Gastrocnemius medialis (tissue), 4 donors: ENCODE data around the gene COBL. TPM values are rescaled to one million over a fixed set of nuclear protein-coding genes. Genes with fewer than 3 reads are reported as not detected.
A peak's percentile ranks its signal among the peaks of the same experiment; 100 is the strongest.

ENCODE experiments used
- ATAC-seq, 2 donors: fragments of 150-250 bp; one replicate each; pipeline ENCODE4 v1.9.1; 2016
- DNase-seq, 2 donors: peaks; one replicate each; pipeline ENCODE4 v3.0.0-alpha.2; 2019
- H3K27ac ChIP-seq, 4 donors: fragments of 200-600 bp; sonication (generic); 1 replicate in 1 of 4; 2 replicates in 3 of 4; pipeline ENCODE4 v1.5.1; 2016 to 2018; ENCODE audit warnings: mild to moderate bottlenecking in 2 of 4, moderate library complexity in 1 of 4
- H3K27me3 ChIP-seq, 3 donors: fragments of 200-600 bp; sonication (generic) in 2 of 3; 1 replicate in 1 of 3; 2 replicates in 2 of 3; pipeline versions ENCODE4 v1.5.1 to v1.6.0; 2016 to 2019; ENCODE audit warnings: mild to moderate bottlenecking in 1 of 3, moderate library complexity in 1 of 3
- H3K36me3 ChIP-seq, 2 donors: fragments of 200-600 bp; sonication (generic) in 1 of 2; one replicate each; pipeline ENCODE4 v1.5.1; 2017 to 2018
- H3K4me1 ChIP-seq, 2 donors: fragments of 200-600 bp; sonication (generic) in 1 of 2; one replicate each; pipeline ENCODE4 v1.5.1; 2016 to 2017; ENCODE audit warnings: mild to moderate bottlenecking in 2 of 2
- H3K4me3 ChIP-seq, 4 donors: fragments of 200-600 bp; sonication (generic) in 3 of 4; 1 replicate in 1 of 4; 2 replicates in 3 of 4; pipeline ENCODE4 v1.5.1; 2016 to 2019; ENCODE audit warnings: mild to moderate bottlenecking in 2 of 4
- H3K9me3 ChIP-seq, 3 donors: fragments of 200-600 bp; sonication (generic) in 2 of 3; 1 replicate in 1 of 3; 2 replicates in 2 of 3; pipeline ENCODE4 v1.5.1; 2016 to 2019
- CTCF ChIP-seq, 5 experiments: fragments of 450-650 bp in 3 of 5; fragments of 200-600 bp in 2 of 5; sonication (generic) in 2 of 5; IDR thresholded peaks in 4 of 5; conservative IDR thresholded peaks in 1 of 5; 1 replicate in 4 of 5; 2 replicates in 1 of 5; pipeline ENCODE4 v1.5.1; 2016 to 2019; ENCODE audit warnings: antibody characterized with exemption in 5 of 5, mild to moderate bottlenecking in 3 of 5, moderate library complexity in 3 of 5
- POLR2A ChIP-seq, 2 donors: fragments of 450-650 bp; IDR thresholded peaks; one replicate each; pipeline ENCODE4 v1.6.1; 2017; ENCODE audit warnings: antibody characterized with exemption in 2 of 2, mild to moderate bottlenecking in 2 of 2, moderate library complexity in 2 of 2
- in situ Hi-C, 4 donors: fragments of 200-750 bp; cut with MboI; loops; one replicate each; pipeline versions ENCODE4 v1.15.0 to v1.8.0; 2017; ENCODE audit warnings: low sequenced_read_pairs in 4 of 4
- intact Hi-C: fragments of 100-400 bp; cut with DNase I; formaldehyde crosslinking; loops from one replicate; pipeline ENCODE4 v1.15.1; 2023; ENCODE audit warnings: low total_unique reads
- total RNA-seq, 4 donors: library from RNA; depleted of rRNA; stranded (reverse); fragments of >200 nt; gene quantifications; one replicate each; pipeline versions ENCODE4 v1.1.0 to v1.2.3, GENCODE V29; 2016

Gene COBL
- total RNA-seq, 4 donors from 2014 or later = 82.1 to 170 (median 124) TPM

GRCh38 chr7:51269911-51270310 is 46.7 kb downstream of the COBL start:
- H3K27ac ChIP-seq = peak overlapping the region in 2 of 4 donors; percentile 0 to 3
- no peaks in the 10 kb centered on the region for H3K9me3 ChIP-seq
- H3K27me3 ChIP-seq = no peaks in the 10 kb centered on the region
- DNase-seq (no peak), ATAC-seq (no peak)
- H3K36me3 ChIP-seq = no peaks in the 10 kb centered on the region
- no peak for TF ChIP-seq CTCF (IDR thresholded peaks at IDR 0.05 in 4 of 5, conservative IDR thresholded peaks at IDR 0.05 in 1 of 5)
- no peak for TF ChIP-seq POLR2A (IDR thresholded peaks at IDR 0.05)
- in situ Hi-C loops = no loop called here
- peaks cover 20 to 28% of the 10 kb centered on the region in 2 donors for H3K4me1 ChIP-seq
- no peak overlapping the region for H3K4me3 ChIP-seq
- intact Hi-C loops = no loop called here

DNA sequence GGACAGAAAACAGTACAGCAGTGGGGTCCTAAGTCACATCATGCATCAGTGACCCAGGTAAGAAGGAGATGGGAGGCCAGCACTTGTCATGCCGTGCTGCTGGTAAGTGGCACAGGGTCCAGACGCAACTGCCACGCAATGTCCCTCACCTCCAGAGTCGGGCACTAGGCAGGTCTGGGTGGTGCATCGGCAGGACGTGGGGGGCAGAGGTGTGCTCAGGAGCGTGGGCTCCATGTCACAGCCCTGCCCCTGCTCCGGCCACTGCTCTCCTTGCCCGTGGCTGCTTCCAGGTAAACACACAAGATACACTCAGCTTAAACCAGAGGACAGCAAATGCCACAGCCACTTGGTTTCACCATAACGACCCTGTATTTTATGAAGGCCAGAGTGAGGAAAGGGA is 47.3 kb downstream of the COBL start:
- intact Hi-C loops = no loop called here
- ATAC-seq (no peak), DNase-seq (no peak)
- Histone ChIP-seq H3K27ac (peak overlapping the region in 1 of 4 donors; percentile 3), H3K36me3 (no peaks in the 10 kb centered on the region), H3K27me3 (no peaks in the 10 kb centered on the region), H3K9me3 (no peaks in the 10 kb centered on the region), H3K4me3 (no peak overlapping the region), H3K4me1 (peaks cover 26% of the 10 kb centered on the region in 2 donors)
- TF ChIP-seq POLR2A (IDR thresholded peaks at IDR 0.05) = no peak
- TF ChIP-seq CTCF (IDR thresholded peaks at IDR 0.05 in 4 of 5, conservative IDR thresholded peaks at IDR 0.05 in 1 of 5) = no peak
- in situ Hi-C loops = no loop called here

GRCh38 chr7:51268859-51269258 is 47.8 kb downstream of the COBL start:
- Histone ChIP-seq H3K4me1 (peaks cover 26 to 30% of the 10 kb centered on the region in 2 donors), H3K4me3 (no peak overlapping the region), H3K27me3 (no peaks in the 10 kb centered on the region), H3K27ac (no peak overlapping the region), H3K9me3 (no peaks in the 10 kb centered on the region), H3K36me3 (no peaks in the 10 kb centered on the region)
- no peak for ATAC-seq
- no peak for DNase-seq
- no peak for TF ChIP-seq POLR2A (IDR thresholded peaks at IDR 0.05)
- no peak for TF ChIP-seq CTCF (IDR thresholded peaks at IDR 0.05 in 4 of 5, conservative IDR thresholded peaks at IDR 0.05 in 1 of 5)
- in situ Hi-C loops = no loop called here
- intact Hi-C loops = no loop called here

DNA sequence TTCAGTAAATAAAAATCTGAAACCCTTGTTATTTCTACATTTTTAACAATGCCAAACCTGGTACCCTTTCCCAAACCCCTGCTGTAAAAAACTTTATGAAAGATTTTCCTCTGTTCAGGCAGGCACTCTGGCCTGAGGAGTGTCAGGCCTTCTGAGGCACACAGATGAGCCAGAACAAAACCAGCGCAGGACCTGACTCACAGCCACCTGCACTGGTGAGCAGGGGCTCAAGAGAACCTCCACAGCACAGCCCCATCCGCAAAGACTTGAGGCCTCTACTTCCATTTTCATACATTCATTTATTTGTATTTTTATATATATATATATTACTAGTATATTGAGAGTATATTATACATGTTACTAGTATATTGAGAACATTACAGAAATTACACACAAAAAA is 49.4 kb downstream of the COBL start:
- in situ Hi-C loops (no loop called here), intact Hi-C loops (no loop called here)
- H3K4me1 ChIP-seq = peaks cover 31 to 39% of the 10 kb centered on the region in 2 donors
- no peak overlapping the region for H3K4me3 ChIP-seq
- H3K27me3 ChIP-seq = no peaks in the 10 kb centered on the region
- H3K9me3 ChIP-seq = no peaks in the 10 kb centered on the region
- H3K27ac ChIP-seq = no peak overlapping the region
- TF ChIP-seq CTCF (IDR thresholded peaks at IDR 0.05 in 4 of 5, conservative IDR thresholded peaks at IDR 0.05 in 1 of 5) (no peak), POLR2A (IDR thresholded peaks at IDR 0.05) (no peak)
- H3K36me3 ChIP-seq = no peaks in the 10 kb centered on the region
- ATAC-seq = no peak
- DNase-seq = no peak
